ENCODE results near the gene SLC12A7.

SLC12A7 gene

GRCh38 chr5:1016476-1016875, 95.4 kb downstream of the SLC12A7 start:
- H3K4me3 ChIP-seq (ENCODE audit: low read length) = no peak overlapping the region
- no peak for DNase-seq (ENCODE audit: low read depth)
- TF ChIP-seq CTCF (conservative IDR thresholded peaks at IDR 0.05; ENCODE audit: low read length) = no peak

- no peak overlapping the region for H3K4me3 ChIP-seq (ENCODE audit: low read length)
- no peak for TF ChIP-seq CTCF (conservative IDR thresholded peaks at IDR 0.05; ENCODE audit: low read length)
Measured at GRCh38 chr5:1016036-1016435, 95.8 kb downstream of the SLC12A7 start.

GRCh38 chr5:1015507-1015906, 96.4 kb downstream of the SLC12A7 start:
- no peak for DNase-seq (ENCODE audit: low read depth)
- no peak for TF ChIP-seq CTCF (conservative IDR thresholded peaks at IDR 0.05; ENCODE audit: low read length)
- no peak overlapping the region for H3K4me3 ChIP-seq (ENCODE audit: low read length)

More at GRCh38 chr5:1016036-1016435, 95.8 kb downstream of the SLC12A7 start:
- DNase-seq (ENCODE audit: low read depth) = no peak

- no peak overlapping the region for H3K4me3 ChIP-seq (ENCODE audit: low read length)
- no peak for TF ChIP-seq CTCF (conservative IDR thresholded peaks at IDR 0.05; ENCODE audit: low read length)
- no peak for DNase-seq (ENCODE audit: low read depth)
Measured at GRCh38 chr5:1014781-1015221, 97.1 kb downstream of the SLC12A7 start.

- no peak for DNase-seq (ENCODE audit: low read depth)
- H3K4me3 ChIP-seq (ENCODE audit: low read length) = no peak overlapping the region
- no peak for TF ChIP-seq CTCF (conservative IDR thresholded peaks at IDR 0.05; ENCODE audit: low read length)
Measured at GRCh38 chr5:1014346-1014745, 97.5 kb downstream of the SLC12A7 start.

GRCh38 chr5:1013948-1014301, 97.9 kb downstream of the SLC12A7 start:
- no peak for DNase-seq (ENCODE audit: low read depth)
- no peak for TF ChIP-seq CTCF (conservative IDR thresholded peaks at IDR 0.05; ENCODE audit: low read length)
- no peak overlapping the region for H3K4me3 ChIP-seq (ENCODE audit: low read length)

- H3K4me3 ChIP-seq (ENCODE audit: low read length) = no peak overlapping the region
- no peak for DNase-seq (ENCODE audit: low read depth)
Measured at GRCh38 chr5:1013238-1013947, 98.5 kb downstream of the SLC12A7 start.

More at GRCh38 chr5:1013238-1013947, 98.5 kb downstream of the SLC12A7 start:
- no peak for TF ChIP-seq CTCF (conservative IDR thresholded peaks at IDR 0.05; ENCODE audit: low read length)
